HG02870 (cell line): ENCODE results near the gene TPD52L1.
"Not testable (repeated sequence)": the region's sequence is repeated elsewhere in the genome, so short reads cannot be mapped to it uniquely, and the experiment has no call there.

ENCODE experiments used
- ATAC-seq: cut with Tn5 transposase; IDR thresholded peaks from one replicate; pipeline ENCODE4 v1.9.1; 2021; ENCODE audit warnings: mild to moderate bottlenecking, moderate library complexity; ENCODE audit not compliant: unreplicated experiment

Gene TPD52L1

DNA sequence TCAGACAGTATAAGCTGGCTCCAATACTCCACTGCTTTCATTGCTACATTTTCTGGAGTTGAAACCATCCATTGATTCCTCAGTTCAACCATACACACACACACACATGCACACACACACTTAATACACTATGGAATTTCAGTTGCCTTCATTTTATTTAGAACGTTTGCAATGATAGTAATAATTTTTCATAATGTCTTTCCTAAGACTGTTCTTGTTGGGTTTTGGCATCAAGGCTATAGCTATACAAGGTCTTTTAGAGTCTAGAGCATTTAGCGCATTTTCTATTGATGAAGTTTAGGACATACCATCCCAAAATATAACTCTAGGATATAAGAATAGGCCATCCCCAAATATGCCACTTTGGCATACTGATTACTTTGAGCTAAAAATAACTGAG, 15.5 kb upstream of the TPD52L1 start:
- no peak for ATAC-seq

DNA sequence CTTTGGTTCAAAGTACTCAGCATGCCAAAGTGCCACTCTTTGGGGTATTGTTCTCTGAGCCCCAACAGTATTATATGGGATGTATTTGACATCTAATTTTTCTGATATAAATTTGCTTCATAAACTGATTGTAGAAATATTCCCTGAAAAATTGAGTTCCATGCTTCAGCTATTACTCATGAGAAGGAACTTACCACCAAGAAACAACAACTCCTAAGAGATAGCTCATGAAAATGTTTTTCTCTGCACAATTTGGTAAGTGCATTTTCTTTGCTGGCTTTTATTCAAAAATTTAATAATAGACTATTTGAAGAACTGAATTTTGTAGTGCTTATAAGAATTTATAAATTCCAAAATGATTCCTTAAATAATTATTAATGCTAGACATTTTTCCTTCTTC, 12.8 kb upstream of the TPD52L1 start:
- no peak for ATAC-seq

DNA sequence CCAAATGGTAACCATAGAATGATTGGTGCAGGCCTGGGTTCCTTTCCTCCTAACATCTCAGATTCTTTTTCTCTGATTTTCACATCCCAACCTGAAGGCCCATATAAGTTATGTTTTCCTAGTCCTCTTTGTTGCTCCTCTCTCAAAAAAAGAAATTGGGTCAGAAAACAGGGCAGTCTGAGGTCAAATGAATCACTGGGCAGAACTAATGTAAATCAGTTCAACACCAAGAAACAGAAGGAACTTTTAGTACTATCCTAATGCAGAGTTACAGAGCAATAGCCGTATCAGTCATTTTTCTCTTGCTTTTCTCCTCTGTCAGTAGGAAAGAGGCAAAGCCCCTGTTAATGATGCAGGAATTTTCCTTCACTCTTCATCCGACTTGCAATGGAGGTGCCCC, 11.0 kb upstream of the TPD52L1 start:
- no peak for ATAC-seq

DNA sequence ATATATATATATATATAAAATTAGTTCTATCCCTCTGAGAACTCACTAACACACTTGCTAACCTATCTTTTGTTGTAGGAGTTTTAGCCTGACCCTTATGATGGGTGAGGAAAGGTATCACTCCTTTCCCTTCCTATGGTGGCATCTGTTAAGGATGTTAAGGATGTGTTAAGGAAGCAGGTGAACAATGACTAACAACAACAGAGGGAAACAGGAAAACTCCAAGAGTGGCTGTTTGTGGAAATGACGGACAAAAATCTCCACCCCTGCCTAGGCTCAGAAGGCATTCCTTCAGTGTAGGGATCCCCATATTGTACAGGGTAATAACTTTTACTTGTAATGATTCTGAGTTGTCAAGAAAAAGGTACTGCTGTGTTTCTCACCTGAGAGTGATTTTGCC, 8.8 kb upstream of the TPD52L1 start:
- ATAC-seq: no peak

DNA sequence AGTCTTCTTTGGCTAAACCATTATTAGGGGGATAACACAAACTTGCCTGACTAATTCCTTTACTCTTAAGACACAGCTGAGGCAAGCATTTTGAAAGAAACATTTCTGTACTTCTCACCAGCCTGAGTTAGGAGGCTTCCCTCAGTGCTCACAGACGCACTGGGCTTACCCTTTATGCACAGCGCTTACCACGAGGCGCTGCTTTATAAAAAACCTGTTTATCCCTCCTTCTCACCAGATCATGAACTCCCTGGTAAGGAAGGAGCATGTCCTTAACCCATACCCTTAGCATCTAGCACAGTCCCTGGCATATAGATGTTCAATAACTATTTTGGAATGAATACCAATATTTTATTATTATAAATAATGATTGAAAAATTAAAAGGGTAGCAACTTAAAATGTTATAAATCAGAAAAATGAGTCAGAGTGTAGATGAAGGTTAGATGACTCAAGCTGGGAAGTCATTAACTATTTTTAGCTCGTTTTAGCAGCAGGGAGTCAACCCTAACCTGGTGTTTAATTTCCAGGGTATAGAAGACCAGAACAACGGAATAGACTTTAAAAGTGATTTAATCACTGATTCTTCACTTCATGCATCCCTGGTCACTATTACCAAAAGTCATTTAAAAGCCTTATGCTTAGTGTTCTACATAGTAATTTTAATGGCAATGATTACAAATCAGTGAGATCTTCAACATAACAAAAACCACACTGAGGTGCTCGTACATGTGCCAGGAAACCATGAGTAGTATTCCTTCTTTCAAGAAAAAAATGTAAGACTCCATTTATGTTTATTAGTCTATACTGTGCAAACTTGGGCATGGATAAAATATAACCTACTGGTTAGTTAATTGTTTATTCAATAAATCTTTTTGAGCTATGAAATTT, 4.1 kb upstream of the TPD52L1 start:
- ATAC-seq: no peak

DNA sequence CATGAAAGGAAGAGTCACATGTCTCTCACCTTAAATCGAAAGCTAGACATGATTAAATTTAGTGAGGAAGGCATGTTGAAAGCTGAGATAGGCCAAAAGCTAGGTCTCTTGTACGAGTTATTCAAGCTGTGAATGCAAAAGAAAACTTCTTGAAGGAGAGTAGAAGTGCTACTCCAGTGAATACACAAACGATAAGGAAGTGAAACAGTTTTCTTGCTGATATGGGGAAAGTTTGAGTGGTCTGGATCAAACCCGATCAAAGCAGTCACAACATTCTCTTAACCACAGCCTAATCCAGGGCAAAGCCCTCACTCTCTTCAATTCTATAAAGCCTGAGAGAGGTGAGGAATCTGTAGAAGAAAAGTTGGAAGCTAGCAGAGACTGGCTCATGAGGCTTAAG, 1.9 kb upstream of the TPD52L1 start:
- no peak for ATAC-seq

DNA sequence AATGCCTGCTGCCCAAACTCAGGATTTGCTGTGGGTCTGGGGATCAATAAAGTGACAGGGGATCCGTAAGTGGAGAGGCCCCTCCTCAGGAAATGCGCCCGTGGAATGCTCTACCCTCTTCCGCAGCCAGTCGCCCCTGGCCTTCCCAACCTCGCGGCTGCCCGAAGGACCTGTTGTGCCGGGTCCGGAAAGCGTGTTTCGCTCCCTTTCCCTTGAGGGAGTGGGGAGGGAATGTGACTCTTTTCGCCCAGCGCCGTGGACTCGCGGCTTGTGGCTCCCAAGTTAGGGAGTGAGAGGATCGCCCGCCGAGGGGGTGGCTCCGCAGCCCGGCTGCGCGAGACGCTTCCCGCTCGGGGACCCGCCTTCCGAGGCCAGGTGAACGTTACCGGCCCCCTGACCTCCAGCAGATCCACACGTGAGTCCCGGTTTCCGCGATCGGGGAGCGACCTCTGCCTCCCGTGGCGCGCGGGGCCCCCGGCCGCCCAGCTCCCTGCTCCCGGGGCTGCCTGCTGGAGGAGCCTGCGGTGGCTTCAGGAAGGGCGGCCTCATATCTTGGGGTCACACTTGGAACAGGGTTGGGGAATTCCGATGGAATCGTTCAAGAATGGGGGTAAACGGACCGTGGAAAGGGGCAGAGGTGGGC, 666 bp downstream of the TPD52L1 start:
- ATAC-seq: no peak

DNA sequence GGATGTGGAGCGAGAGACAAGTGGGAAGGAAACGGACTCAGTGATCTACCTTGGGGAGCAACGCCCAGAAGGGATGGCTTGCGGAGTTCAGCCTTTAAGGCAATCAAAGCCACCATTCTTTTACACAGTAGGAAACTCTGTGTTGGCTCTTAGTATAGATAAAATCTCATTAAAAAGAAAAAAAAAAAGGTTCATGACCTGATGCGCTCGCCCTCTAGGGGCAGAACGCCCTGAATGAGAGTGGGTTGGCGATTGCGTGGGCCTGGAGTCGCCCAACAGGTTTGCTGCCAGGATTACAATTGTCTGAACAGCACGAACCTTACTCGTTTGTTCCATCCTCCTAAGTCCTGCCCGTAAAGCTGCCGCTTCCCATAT, 1.2 kb downstream of the TPD52L1 start:
- ATAC-seq: no peak

DNA sequence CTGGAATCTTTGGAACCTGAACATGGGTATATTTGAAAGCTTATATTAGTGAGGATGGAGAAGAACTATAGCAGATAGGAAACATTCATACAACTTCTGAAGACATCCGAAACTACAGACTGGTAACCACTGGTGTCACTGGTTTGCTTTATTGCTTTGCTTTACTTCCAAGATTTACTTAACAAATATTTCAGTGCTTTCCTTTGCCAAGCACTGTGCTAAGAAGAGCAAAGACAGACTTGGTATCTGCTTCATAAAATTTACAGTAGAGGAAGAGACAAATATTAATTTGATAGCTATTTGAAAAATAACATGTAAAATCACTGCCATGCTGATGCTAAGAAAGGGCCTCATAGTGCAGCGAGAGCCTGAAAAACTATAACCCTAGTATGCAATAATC, 1.8 kb downstream of the TPD52L1 start:
- ATAC-seq: no peak

DNA sequence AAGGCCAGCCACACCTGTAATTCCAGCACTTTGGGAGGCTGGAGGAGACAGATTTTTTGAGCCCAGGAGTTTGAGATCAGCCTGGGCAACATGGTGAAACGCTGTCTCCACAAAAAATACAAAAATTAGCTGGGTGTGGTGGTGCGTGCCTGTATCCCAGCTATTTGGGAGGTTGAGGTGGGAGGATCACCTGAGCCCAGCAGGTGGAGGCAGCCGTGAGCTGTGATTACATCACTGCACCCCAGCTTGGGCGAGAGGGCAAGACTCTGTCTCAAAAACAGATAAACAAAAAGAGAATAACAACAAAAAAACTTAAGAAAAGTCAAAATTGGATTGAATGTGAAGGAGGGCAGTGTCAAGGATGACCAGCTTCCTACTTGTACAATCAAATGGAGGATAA, 2.9 kb downstream of the TPD52L1 start:
- ATAC-seq: no peak

DNA sequence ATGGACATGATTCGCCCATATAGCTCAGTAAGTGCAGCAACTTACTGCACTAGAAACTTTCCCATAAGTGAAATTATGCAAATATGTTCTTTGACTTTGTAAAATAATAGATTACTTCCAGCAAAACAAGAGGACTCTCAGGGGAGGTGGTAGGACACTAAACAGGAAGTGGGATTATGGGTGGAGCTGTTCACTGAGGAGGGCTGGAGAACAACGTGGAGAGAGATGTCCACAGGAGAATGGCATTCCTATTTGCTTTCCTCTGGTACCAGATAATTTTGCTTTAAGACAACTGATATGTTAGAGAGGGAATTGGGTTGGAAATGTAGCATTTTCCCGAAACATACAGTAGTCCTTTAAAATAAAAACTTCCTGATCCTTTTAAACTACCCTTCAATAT, 3.7 kb downstream of the TPD52L1 start:
- ATAC-seq: no peak

DNA sequence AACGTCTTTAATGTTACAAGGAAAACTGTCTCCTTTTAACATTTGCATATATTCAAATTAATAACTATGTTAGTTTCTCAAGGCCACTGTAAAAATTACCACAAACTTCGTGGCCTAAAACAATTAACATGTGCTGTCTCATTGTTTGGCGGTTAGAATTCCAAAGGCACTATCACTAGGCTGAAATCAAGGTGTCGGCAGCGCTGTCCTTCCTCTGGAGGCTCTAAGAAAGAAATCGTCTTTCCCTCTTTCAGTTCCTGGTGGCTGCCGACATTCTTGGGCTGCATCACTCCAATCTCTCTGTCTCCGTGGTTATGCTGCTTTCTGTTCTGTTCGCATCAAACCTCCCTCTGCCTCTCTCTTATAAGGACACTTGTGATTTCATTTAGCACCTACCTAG, 4.2 kb downstream of the TPD52L1 start:
- ATAC-seq: no peak

DNA sequence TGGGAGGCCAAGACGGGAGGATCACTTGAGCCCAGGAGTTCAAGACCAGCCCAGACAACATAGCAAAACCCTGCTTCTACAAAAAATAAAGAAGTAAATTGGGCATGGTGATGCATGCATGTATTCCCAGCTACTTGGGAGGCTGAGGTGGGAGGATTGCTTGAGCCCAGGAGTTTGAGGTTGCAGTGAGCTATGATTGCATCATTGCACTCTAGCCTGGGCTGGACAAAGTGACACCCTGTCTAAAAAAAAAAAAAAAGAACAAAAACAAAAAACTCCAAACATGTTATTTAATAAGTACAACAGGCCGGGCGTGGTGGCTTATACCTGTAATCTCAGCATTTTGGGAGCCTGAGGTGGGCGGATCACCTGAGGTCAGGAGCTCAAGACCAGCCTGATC, 9.8 kb downstream of the TPD52L1 start:
- not testable (repeated sequence) for ATAC-seq

DNA sequence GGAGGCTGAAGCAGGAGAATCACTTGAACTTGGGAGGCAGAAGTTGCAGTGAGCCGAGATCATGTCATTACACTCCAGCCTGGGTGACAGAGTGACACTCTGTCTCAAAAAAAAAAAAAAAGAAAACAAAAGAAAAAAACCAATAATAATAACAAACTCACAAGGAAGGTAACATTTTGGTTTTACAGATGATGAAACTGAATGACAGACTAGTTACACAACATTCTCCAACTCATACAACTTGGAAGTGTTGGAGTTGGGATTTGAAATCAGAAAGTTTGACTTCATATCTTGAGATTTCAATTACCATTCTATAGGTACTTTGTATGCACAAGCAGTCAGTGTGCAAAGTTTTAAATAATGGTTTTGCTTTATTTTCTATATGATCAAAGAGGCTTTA, 10.2 kb downstream of the TPD52L1 start:
- no peak for ATAC-seq

DNA sequence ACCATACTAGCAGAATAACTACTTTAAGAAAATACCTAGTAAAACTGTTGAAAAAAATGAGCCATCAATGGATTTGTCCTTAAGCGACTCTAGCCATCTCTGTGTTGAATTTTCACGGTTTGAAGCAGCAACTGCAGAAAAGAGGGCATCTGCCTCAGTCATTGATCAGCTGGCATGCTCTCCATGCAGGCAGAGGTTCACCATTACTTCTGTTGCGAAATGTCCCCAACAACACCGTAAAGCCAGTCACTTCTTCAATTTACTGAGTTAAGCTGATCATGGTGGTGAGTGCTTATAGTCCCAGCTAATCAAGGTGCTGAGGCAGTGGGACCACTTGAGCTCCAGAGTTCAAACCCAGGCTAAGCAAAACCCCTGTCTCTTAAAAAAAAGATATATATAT, 11.1 kb downstream of the TPD52L1 start:
- no peak for ATAC-seq

DNA sequence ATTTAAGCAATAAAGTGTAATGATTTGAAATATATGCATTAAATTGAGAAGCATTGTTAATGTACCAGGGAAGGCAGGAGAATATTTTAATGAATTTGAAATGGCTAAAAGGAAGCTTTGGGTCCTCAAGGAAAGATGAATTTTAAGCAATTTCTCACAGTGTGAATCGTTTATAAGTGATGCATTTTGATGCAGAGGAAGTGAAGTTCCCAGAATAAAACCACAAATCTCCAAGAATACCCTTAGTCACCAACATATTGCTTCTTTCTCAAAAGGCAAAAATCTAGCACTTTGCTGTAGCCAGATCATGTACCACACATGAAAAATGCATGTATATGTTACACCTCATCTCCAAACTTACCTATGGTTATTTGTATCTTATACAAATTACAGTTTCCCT, 11.7 kb downstream of the TPD52L1 start:
- ATAC-seq: no peak

DNA sequence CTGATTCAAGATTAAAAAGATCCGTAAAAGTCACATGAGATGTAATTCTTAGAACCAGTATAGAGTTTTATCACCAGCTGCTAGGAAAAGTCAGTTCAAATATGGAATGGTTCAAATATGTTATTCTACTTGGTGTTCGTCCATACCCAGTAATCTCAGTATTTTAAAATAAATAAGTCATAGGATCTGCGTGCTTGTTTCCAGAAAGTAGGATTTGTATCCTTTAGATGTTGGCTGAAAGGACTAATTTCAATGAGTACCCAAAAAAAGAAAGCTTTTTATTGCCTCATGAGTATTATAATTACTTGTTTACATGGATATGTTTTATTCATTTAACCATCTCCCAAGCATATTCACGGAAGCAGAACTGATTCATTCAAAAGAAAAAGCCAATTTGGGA, 12.2 kb downstream of the TPD52L1 start:
- ATAC-seq: no peak

DNA sequence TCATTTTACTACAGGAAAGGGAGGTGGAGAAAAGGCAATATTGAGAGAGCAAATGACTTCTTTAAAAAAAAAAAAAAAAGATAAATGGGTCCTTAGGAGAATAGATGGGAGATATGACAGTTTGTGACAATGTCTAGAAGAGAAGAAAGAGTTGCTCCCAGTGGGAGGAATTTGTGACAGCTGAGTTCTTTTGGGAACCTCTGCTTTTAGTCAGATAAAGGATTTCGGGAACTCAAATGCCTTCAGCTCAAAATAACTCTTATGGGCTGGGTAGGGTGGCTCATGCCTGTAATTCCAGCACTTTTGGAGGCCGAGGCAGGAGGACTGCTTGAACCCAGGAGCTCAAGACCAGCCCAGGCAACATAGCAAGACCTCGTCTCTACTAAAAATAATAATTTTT, 13.1 kb downstream of the TPD52L1 start:
- ATAC-seq: no peak

DNA sequence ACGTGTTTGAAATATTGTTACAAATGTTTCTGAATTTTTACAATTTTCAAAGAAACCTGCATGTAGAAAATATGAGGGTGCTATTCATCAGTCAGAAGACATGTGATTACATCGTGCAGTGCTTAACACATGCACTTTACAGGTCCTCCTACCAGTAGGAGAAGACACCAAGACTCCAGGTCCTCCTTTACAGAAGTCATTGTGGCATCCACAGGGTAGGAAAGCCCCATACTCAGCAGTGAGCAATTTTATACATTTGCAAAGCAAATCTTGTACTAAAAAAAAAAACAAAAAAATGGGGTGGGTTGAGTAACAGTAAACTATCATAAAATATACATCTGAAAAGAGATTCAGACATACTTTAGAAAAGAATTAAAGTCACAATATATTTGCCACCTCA, 14.0 kb downstream of the TPD52L1 start:
- no peak for ATAC-seq

DNA sequence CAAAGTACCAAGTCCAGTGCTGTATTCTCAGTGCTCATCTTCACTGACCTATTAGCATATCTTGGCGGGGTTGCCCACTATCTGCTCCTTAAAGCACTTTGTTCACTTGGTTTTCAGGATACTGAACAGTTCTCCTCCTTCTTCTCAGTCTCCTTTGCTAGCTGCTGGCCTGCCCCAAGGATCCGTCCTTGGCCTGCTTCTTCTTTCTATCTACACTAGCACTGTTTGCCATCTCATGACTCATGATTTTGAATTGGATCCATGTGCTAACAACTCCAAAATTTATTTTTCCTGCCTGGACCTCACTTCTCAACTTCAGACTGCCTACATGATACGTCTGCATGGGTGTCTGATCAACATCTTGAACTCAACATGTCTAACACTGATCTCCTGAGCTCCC, 15.5 kb downstream of the TPD52L1 start:
- ATAC-seq: no peak

DNA sequence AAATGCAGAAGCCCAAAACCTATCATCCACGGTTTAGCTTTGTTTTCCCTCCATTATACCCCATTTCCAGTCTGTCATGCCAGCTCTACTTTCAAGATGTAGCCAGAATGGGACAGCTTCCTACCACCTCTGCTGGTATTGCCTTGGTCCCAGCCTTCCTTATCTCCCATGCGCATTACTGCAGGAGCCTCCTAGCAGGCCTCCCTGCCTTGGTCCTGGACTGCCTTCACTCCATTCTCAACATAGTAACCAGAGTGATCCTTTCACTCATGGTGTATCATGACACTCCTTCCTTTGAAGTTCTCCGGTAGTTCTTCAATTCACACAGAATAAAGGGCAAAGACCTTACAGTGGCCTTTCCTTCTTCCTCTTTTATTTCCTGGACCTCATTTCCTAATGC, 15.9 kb downstream of the TPD52L1 start:
- no peak for ATAC-seq

DNA sequence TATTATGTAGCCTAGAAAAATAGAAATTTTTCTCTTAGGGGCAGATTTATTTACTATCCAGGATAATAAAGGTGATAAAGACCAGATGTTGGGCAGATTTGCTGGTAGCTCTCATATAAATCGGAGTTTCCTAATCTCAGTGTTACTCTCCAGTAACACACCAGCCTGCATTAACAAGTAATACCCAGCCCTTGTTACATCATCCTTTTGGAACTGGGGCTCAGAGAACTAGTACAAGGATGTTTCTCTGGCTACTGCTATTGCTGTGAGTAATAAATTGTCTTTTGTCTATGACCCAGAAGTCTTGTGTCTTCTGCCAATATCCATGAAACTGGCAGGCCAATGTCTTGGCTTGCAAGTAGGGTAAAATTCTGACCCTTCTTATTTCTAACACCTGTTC, 16.8 kb downstream of the TPD52L1 start:
- no peak for ATAC-seq
